ENCODE data around the gene UHRF1. TPM values are rescaled to one million over a fixed set of nuclear protein-coding genes. Genes with fewer than 3 reads are reported as not detected.

UHRF1 gene
- total RNA-seq = 9.0 and 12.0 TPM in 2 replicates

DNA sequence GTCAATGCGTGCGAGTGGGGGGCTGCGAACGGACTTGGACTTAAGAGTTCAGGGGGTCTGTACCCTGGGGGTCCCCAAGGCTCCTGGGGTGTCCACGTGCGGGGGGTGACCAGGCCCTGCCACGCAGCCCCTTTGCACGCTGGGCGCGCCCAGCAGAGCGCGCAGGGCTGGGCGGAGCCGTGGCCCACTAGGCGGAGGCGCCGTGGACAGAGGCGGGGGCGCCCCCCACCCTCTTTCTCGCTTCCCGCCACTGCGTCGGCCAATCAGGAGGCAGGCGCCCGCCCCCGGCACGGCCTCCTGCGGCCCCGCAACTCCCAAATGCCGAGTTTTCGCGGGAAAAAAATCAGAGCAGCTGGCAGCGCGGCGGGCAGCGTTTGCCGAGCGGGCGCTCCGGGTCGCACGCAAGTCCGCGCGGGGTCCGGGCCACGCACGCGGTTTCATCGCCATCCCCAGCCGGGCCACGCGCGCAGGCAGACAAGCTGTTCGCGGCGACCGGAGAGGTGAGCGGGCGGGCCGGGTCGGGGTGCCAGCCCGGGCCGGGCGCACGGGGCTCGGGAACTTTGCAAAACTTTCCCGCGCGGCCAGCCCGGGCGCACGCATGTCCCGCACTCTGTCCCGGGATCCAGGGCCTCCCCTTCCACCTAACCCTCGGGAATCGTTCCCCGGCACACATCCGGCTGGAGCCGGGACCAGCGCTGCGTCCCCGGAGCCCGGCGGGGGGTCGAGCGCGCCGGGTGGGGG lies at the start of gene UHRF1:
Gene UHRF1 (plus strand): TSS at position 346 of the 741 bp plus-strand sequence. CDS start 1,385 bp downstream, outside the sequence.

DNA sequence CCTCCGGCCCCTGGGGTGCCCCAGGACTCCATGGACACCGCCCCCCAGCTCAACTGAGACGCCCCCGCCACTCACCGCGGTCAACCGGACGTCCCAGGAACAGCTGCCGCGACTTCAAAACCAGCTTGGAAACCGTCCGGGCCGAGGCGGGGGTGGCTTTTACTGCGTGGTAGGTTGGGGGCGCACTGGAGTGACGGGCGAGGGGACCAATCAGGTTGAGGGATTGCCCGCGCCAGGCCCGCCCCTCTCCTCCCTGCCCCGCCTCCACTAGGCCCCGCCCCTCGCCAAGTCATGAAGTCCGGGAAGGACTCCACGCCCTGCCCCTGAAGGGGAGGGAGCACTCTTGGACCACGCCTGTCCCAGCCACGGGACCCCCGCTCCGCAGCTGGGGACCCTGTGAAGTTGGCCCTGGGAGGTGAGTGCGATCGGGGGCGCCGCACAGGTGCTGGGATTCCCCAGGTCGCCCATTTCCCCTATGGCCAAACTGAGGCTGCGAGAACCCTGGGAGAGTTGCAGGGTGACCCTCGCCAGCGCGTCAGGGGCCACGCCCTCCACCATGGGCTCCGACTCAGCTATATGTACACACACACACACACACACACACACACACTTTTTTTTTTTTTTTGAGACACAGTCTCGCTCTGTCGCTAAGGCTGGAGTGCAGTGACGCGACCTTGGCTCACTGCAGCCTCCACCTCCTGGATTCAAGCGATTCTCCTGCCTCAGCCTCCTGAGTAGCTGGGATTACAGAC lies 41.6 kb upstream of the UHRF1 start, which contains the start of gene PLIN3:
Gene PLIN3 (minus strand): TSS at position 134 of the 752 bp plus-strand sequence. CDS start 6,273 bp downstream, outside the sequence.

DNA sequence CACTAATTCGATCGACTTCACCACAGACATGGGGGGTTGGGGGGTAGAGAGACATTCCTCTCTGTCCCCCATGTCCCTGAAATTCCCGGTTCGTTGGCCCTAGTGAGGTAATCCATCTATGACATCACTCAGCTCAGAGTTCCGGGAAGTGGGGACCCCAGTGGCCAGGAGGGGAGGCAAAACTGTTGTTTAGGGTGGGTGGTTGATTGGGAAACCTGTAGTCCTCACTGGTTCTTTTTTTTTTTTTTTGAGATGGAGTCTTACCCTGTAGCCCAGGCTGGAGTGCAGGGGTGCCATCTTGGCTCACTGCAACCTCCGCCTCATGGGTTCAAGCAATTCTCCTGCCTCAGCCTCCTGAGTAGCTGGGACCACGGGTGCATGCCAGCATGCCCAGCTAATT lies 6.5 kb upstream of the UHRF1 start, which contains the start of gene ARRDC5:
Gene ARRDC5 (minus strand): TSS at position 101 of the 400 bp plus-strand sequence. CDS start 71 bp downstream, at position 30.

DNA sequence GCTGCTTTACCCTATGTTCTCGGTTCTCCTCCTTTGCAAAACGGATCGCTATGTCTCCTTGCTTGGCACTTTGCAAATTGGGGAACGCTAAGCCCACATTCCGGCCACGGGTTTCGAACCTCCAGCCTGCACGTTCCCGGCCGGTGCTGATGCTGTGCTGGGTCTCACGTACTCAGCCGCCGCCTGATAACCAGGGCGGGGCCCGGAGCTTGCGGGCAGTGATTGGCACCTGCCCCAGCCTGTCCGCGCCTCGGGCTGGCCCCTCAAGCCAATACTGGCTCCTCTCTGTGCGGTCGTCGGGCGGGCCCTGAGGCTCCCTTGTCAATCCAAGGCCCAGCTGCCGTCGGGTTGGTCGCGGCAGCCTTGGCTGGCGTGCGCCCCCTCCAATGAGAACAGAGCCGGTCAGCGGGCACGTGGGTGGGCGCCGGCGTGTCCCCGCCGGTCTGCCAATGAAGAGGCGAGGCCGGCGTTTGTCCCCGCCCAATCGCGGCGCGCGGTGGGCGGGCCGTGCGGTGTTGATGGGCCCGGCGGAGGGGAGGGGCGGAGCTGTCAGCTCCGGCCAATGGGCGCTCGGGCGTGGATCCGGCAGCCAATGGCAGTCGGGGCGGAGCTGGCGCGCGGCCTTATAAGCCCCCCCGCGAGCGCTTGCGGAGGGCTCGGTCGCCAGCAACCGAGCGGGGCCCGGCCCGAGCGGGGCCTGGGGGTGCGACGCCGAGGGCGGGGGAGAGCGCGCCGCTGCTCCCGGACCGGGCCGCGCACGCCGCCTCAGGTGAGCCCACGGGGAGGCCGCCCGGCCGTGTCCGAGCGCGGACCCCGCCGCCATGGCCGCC lies 59.4 kb downstream of the UHRF1 start, which contains the start of gene KDM4B:
Gene KDM4B (plus strand): TSS at position 652 of the 830 bp plus-strand sequence. CDS start 63,778 bp downstream, outside the sequence.

Other genes starting within 250 kb of the UHRF1 start
- gene MYDGF, start 239.2 kb upstream of the UHRF1 start, total RNA-seq = 129 and 160 TPM in 2 replicates
- gene DPP9, start 185.7 kb upstream of the UHRF1 start, total RNA-seq = 33.9 and 47.1 TPM in 2 replicates
- 8.7 and 12.3 TPM in 2 replicates for gene FEM1A, start 117.8 kb upstream of the UHRF1 start, total RNA-seq
- 2.9 and 3.2 TPM in 2 replicates for gene TICAM1, start 77.8 kb upstream of the UHRF1 start, total RNA-seq
- 118 and 176 TPM in 2 replicates for gene PLIN3, start 41.8 kb upstream of the UHRF1 start, total RNA-seq
- gene ARRDC5, start 6.6 kb upstream of the UHRF1 start, total RNA-seq = not detected in 2 replicates
- 24.7 and 28.7 TPM in 2 replicates for gene KDM4B, start 59.6 kb downstream of the UHRF1 start, total RNA-seq